K562 (cell line): Measurements from ENCODE around the gene RPLP2. TPM values are rescaled to one million over a fixed set of nuclear protein-coding genes. Genes with fewer than 3 reads are reported as not detected.

ENCODE experiments used
- BCLAF1 ChIP-seq, 2 experiments: fragments of 450-650 bp in 1 of 2; IDR thresholded peaks; 2 replicates each; pipeline ENCODE4 v1.6.1; 2011 to 2017; ENCODE audit warnings: low read depth in 2 of 2, antibody characterized with exemption in 1 of 2, borderline replicate concordance in 1 of 2, low read length in 1 of 2, mild to moderate bottlenecking in 1 of 2, mixed read lengths in 1 of 2; ENCODE audit not compliant: control insufficient read depth in 1 of 2
- BRD4 ChIP-seq: fragments of 200-600 bp; sonication (generic); IDR thresholded peaks from 2 replicates; pipeline ENCODE4 v1.6.1; 2017; ENCODE audit warnings: inconsistent platforms
- CHAMP1 ChIP-seq: fragments of 450-650 bp; IDR thresholded peaks from 2 replicates; pipeline ENCODE4 v1.6.1; 2016; ENCODE audit warnings: mild to moderate bottlenecking
- DNMT1 ChIP-seq: fragments of 450-650 bp; IDR thresholded peaks from 2 replicates; pipeline ENCODE4 v1.6.1; 2016; ENCODE audit warnings: antibody characterized with exemption, mild to moderate bottlenecking
- EHMT2 ChIP-seq: fragments of 450-650 bp; IDR thresholded peaks from 2 replicates; pipeline ENCODE4 v1.6.1; 2018; ENCODE audit warnings: antibody characterized with exemption
- ETS2 ChIP-seq: IDR thresholded peaks from 2 replicates; pipeline ENCODE4 v1.6.1; 2016; ENCODE audit warnings: borderline replicate concordance, missing genetic modification characterization, mild to moderate bottlenecking, moderate library complexity, missing compliant biosample characterization; ENCODE audit not compliant: poor library complexity, severe bottlenecking
- GATA2 ChIP-seq: sonication (generic); formaldehyde crosslinking; IDR thresholded peaks from 2 replicates; pipeline ENCODE4 v1.4.0; 2020; ENCODE audit warnings: mild to moderate bottlenecking, missing genetic modification reagents
- HES1 ChIP-seq: fragments of 450-650 bp; IDR thresholded peaks from 2 replicates; pipeline ENCODE4 v1.6.1; 2016; ENCODE audit warnings: low read depth, mild to moderate bottlenecking, moderate library complexity
- NR1H2 ChIP-seq: sonication (generic); formaldehyde crosslinking; IDR thresholded peaks from 2 replicates; pipeline ENCODE4 v1.4.0; 2020; ENCODE audit warnings: mild to moderate bottlenecking, missing genetic modification reagents
- NUFIP1 ChIP-seq: fragments of 450-650 bp; IDR thresholded peaks from 2 replicates; pipeline ENCODE4 v1.6.1; 2018; ENCODE audit not compliant: partially characterized antibody
- SNIP1 ChIP-seq: fragments of 450-650 bp; IDR thresholded peaks from 2 replicates; pipeline ENCODE4 v1.7.1; 2017; ENCODE audit warnings: low read depth, mild to moderate bottlenecking
- WHSC1 ChIP-seq: IDR thresholded peaks from one replicate; pipeline ENCODE4 v1.6.1; 2012; ENCODE audit warnings: low read length, control low read depth, inconsistent platforms
- ZKSCAN8 ChIP-seq: fragments of 200-800 bp; sonication (Bioruptor generic); IDR thresholded peaks from 2 replicates; pipeline ENCODE4 v1.6.1; 2016; ENCODE audit warnings: missing genetic modification characterization, missing compliant biosample characterization
- ZNF398 ChIP-seq: fragments of 250-450 bp; sonication (Bioruptor Pico); IDR thresholded peaks from 2 replicates; pipeline ENCODE4 v1.8.0; 2021; ENCODE audit warnings: moderate library complexity, mild to moderate bottlenecking, inconsistent platforms
- polyA plus RNA-seq, 8 experiments: library from polyadenylated mRNA; depleted of rRNA in 4 of 8; stranded (reverse) in 5 of 8; unstranded in 3 of 8; fragments of >200 nt; fragmentation: Nextera tagmentation in 2 of 8; fragmentation: Illumina TruSeq in 1 of 8; extraction: Ambion mirVana in 2 of 8; extraction: Trizol in 1 of 8; gene quantifications; 2 replicates each; pipeline versions ENCODE4 v1.2.1 to v1.2.3, GENCODE V29; 2011 to 2014; ENCODE audit warnings: inconsistent platforms in 1 of 8, missing spikeins in 1 of 8
- total RNA-seq, 7 experiments: library from RNA; depleted of rRNA in 6 of 7; stranded (reverse); fragments of >200 nt in 6 of 7; fragmentation: Illumina TruSeq in 2 of 7; extraction: Trizol in 2 of 7; gene quantifications; 2 replicates each; pipeline versions ENCODE4 v1.2.1 to v1.2.3, GENCODE V29; 2011 to 2021; ENCODE audit warnings: low replicate concordance in 1 of 7
- TF ChIP-seq, protein P1 (sequence below): IDR thresholded peaks from 2 replicates; pipeline ENCODE4 v1.6.1; 2011; ENCODE audit not compliant: insufficient read length; ENCODE audit errors: extremely low read depth

The RPLP2 gene
- total and polyA plus RNA-seq, 9 of the 15 experiments (the other 6 are each of a cell fraction or from before 2014, with no cell fraction given), result 528 to 3,807 (median 1,633) TPM

GRCh38 chr11:797296-798092 lies 12.3 kb upstream of the RPLP2 start (continued):
- TF ChIP-seq HES1 (no peak), CHAMP1 (no peak), EHMT2 (no peak), NUFIP1 (no peak), ZNF398 (no peak), ETS2 (tag) (no peak), SNIP1 (no peak), DNMT1 (no peak), WHSC1 (no peak), BCLAF1 (IDR thresholded peaks at IDR 0.05; ENCODE audit: borderline replicate concordance in 1 of 2, control insufficient read depth in 1 of 2, low read depth in 2 of 2, low read length in 1 of 2) (no peak), NR1H2 (CRISPR knock-in tag) (no peak), BRD4 (no peak), GATA2 (CRISPR knock-in tag) (no peak), ZKSCAN8 (no peak)
- TF ChIP-seq, protein P1, sequence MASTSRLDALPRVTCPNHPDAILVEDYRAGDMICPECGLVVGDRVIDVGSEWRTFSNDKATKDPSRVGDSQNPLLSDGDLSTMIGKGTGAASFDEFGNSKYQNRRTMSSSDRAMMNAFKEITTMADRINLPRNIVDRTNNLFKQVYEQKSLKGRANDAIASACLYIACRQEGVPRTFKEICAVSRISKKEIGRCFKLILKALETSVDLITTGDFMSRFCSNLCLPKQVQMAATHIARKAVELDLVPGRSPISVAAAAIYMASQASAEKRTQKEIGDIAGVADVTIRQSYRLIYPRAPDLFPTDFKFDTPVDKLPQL, result no peak
